ENCODE results near the gene ANKRD30B. TPM values are rescaled to one million over a fixed set of nuclear protein-coding genes. Genes with fewer than 3 reads are reported as not detected.
"Not testable (repeated sequence)": the region's sequence is repeated elsewhere in the genome, so short reads cannot be mapped to it uniquely, and the experiment has no call there.

The ANKRD30B gene, protein sequence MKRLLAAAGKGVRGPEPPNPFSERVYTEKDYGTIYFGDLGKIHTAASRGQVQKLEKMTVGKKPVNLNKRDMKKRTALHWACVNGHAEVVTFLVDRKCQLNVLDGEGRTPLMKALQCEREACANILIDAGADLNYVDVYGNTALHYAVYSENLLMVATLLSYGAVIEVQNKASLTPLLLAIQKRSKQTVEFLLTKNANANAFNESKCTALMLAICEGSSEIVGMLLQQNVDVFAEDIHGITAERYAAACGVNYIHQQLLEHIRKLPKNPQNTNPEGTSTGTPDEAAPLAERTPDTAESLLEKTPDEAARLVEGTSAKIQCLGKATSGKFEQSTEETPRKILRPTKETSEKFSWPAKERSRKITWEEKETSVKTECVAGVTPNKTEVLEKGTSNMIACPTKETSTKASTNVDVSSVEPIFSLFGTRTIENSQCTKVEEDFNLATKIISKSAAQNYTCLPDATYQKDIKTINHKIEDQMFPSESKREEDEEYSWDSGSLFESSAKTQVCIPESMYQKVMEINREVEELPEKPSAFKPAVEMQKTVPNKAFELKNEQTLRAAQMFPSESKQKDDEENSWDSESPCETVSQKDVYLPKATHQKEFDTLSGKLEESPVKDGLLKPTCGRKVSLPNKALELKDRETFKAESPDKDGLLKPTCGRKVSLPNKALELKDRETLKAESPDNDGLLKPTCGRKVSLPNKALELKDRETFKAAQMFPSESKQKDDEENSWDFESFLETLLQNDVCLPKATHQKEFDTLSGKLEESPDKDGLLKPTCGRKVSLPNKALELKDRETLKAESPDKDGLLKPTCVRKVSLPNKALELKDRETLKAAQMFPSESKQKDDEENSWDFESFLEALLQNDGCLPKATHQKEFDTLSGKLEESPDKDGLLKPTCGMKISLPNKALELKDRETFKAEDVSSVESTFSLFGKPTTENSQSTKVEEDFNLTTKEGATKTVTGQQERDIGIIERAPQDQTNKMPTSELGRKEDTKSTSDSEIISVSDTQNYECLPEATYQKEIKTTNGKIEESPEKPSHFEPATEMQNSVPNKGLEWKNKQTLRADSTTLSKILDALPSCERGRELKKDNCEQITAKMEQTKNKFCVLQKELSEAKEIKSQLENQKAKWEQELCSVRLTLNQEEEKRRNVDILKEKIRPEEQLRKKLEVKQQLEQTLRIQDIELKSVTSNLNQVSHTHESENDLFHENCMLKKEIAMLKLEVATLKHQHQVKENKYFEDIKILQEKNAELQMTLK (N-terminal part only)
- not detected in 3 replicates for total RNA-seq

DNA sequence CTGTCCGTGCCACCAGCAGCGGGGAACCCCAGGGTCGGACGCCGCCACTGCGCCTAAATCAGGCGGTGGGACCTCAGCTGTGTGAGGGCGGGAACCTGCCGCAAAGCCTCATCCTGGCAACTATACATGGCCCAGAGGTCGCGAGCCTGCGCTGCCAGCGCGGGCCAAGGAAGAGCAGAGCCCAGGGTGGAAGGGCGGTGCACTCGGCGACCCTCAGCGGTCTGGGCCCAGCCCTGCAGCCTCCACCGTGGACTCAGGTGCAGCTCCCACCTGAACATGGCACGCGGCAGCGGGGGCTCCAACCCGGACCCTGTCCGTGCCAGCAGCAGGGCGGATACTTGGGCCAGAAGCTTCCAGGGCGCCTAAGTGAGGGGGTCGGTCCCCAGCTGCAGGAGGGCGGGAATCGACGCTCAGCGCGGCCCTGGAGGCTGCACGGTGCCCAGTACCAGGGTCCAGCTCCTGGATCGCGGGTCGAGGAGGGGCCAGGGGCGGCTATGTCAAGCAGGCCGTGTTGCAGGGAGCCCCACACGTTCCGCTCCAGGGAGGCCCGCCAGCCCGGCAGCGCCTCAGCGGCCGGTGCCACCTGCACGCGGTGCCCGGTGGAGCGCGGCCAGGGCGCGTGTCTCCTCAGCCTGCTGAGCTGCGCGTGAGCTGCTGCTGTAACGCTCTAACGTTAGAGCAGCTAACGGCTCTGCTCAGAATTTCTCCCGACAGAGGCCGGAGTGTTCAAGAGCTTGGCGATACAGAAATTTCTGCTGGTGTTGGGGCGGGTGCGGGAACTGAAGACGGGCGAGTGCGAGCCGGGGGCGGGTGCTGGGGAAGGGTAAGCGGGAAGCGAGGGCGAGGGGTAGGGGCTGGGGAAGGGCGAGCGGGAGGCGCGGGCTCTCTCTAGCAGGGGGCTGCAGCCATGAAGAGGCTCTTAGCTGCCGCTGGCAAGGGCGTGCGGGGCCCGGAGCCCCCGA, at the start of gene ANKRD30B:
Gene ANKRD30B (plus strand): TSS at position 660 of the 962 bp plus-strand sequence. CDS start 248 bp downstream, at position 908.
- Mint-ChIP-seq H3K27ac (no peak within 1 kb of the TSS), H3K4me3 (no peak within 1 kb of the TSS), H3K4me1 (no peaks in the 10 kb centered on the region), H3K27me3 (ENCODE audit: low read depth) (no peaks in the 10 kb centered on the region), H3K9me3 (peaks cover 23% of the 10 kb centered on the region), H3K36me3 (no peaks in the 10 kb centered on the region)
- DNase-seq (ENCODE audit: low spot score in 2 of 2, unreplicated experiment in 2 of 2) = no peak
- TF ChIP-seq, protein P1, sequence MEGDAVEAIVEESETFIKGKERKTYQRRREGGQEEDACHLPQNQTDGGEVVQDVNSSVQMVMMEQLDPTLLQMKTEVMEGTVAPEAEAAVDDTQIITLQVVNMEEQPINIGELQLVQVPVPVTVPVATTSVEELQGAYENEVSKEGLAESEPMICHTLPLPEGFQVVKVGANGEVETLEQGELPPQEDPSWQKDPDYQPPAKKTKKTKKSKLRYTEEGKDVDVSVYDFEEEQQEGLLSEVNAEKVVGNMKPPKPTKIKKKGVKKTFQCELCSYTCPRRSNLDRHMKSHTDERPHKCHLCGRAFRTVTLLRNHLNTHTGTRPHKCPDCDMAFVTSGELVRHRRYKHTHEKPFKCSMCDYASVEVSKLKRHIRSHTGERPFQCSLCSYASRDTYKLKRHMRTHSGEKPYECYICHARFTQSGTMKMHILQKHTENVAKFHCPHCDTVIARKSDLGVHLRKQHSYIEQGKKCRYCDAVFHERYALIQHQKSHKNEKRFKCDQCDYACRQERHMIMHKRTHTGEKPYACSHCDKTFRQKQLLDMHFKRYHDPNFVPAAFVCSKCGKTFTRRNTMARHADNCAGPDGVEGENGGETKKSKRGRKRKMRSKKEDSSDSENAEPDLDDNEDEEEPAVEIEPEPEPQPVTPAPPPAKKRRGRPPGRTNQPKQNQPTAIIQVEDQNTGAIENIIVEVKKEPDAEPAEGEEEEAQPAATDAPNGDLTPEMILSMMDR (IDR thresholded peaks at IDR 0.05; ENCODE audit: unreplicated experiment) = no peak

DNA sequence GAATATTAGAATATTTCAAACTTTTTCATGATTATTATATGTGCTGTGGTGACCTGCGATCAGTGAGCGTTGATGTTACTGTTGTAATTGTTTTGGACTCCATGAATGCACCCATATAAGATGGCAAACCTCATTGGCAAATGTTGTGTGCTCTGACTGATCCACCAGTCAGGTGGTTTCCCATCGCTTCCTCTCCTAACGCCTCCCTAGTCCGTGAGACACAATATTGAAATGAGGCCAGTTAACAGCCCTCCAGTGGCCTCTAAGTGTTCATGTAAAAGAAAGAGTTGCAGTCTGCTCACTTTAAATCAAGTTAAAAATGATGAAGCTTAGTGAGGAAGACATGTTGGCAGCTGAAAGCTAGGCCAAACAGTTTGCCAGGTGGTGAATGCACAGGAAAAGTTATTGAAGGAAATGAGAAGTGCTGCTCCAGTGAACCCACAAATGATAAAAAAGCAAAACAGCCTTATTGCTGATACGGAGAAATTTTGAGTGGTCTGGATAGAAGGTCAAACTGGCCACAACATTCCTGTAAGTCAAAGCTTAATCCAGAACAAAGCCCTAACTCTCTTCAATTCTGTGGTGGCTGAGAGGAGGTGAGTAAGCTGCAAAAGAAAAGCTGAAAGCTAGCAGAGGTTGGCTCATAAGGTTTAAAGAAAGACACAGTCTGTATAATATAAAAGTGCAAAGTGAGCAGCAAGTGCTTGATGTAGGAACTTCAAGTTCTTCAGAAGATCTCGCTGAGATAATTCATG, 46.5 kb upstream of the ANKRD30B start:
- DNase-seq (ENCODE audit: low spot score in 2 of 2, unreplicated experiment in 2 of 2); H3K27ac Mint-ChIP-seq; H3K4me3 Mint-ChIP-seq; H3K27me3 Mint-ChIP-seq (ENCODE audit: low read depth); H3K36me3 Mint-ChIP-seq; H3K4me1 Mint-ChIP-seq: not testable (repeated sequence)
- H3K9me3 Mint-ChIP-seq = peaks cover 43% of the 10 kb centered on the region

DNA sequence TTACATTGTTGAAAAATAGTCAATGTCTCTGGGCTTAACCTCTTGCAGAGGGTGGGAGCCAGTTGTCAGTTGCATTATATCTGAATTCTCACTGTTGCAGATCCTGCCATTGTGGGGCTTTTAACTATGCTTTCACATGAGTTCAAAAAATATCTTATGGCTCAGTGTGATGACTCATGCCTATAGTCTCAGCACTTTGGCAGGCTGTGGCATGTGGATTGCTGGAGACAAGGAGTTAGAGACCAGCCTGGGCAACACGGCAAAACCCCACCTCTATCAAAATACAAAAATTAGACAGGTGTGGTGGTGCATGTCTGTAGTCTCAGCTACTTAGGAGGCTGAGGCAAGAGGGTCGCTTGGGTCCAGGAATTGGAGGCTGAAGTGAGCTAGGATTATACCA, 38.2 kb upstream of the ANKRD30B start:
- not testable (repeated sequence) for H3K27ac Mint-ChIP-seq; H3K4me1 Mint-ChIP-seq; H3K27me3 Mint-ChIP-seq (ENCODE audit: low read depth); H3K4me3 Mint-ChIP-seq; DNase-seq (ENCODE audit: low spot score in 2 of 2, unreplicated experiment in 2 of 2); H3K36me3 Mint-ChIP-seq
- peaks cover 40% of the 10 kb centered on the region for H3K9me3 Mint-ChIP-seq

DNA sequence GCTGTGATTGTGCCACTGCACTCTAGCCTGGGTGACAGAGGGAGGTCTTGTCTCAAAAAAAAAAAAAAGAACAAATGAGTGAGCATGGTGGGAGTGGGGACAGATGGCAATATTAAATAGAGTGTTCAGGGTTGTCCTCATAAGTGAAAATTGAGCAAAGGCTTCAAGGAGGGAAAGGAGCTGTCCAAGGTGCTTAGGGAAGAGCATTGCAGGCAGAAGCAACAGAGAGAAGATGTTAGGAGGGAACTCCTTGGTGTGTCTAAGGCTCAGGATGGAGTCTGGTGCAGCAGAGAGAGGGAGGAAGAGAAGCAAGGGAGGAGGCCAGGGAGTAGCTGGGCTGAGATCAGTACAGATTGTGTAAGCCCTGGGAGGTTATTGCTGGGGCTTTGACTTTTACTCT, 26.4 kb upstream of the ANKRD30B start:
- H3K27ac Mint-ChIP-seq; H3K36me3 Mint-ChIP-seq; H3K27me3 Mint-ChIP-seq (ENCODE audit: low read depth); H3K4me1 Mint-ChIP-seq; H3K4me3 Mint-ChIP-seq; DNase-seq (ENCODE audit: low spot score in 2 of 2, unreplicated experiment in 2 of 2): not testable (repeated sequence)
- peaks cover 23% of the 10 kb centered on the region for H3K9me3 Mint-ChIP-seq

DNA sequence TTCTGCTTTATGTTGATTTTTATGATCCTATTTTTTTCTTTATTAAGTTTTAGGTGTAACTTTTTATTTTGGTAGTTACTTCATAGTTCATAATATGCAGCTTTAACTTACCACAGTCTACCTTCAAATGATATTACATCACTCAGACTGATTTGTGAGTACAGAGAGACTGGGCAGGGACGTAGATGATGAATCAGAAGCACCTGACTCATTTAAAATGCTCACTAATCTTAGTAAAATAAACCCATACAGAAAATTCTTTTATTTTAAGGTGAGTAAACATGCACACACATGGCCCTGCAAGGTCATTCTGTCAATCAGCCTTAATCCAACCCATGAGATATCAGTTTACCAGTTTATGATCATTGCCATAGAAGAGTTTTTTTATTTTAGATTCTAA, 8.9 kb upstream of the ANKRD30B start:
- H3K36me3 Mint-ChIP-seq, H3K27ac Mint-ChIP-seq: not testable (repeated sequence)
- H3K9me3 Mint-ChIP-seq = peaks cover 40% of the 10 kb centered on the region

DNA sequence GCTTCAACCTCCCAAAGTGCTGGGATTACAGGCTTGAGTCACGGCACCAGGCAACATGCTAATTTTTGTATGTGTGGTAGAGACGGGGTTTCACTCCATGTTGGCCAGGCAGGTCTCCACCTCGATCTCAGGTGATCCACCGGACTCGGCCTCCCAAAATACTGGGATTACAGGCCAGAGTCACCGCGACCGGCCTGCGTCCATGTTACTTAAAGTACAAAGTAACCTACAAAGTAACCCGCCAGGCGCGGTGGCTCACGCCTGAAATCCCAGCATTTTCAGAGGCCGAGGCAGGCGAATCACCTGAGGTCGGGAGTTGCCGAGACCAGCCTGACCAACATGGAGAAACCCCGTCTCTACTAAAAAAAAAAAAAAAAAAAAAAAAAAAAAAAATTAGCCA, 1.1 kb upstream of the ANKRD30B start:
- Mint-ChIP-seq H3K36me3 (no peaks in the 10 kb centered on the region), H3K4me1 (no peaks in the 10 kb centered on the region), H3K4me3 (no peak overlapping the region), H3K27me3 (ENCODE audit: low read depth) (no peaks in the 10 kb centered on the region), H3K27ac (no peak overlapping the region), H3K9me3 (peaks cover 16% of the 10 kb centered on the region)
- no peak for DNase-seq (ENCODE audit: low spot score in 2 of 2, unreplicated experiment in 2 of 2)
- TF ChIP-seq, protein P1 (IDR thresholded peaks at IDR 0.05; ENCODE audit: unreplicated experiment) = no peak

More for the DNA sequence above, 8.9 kb upstream of the ANKRD30B start:
- H3K4me3 Mint-ChIP-seq; H3K4me1 Mint-ChIP-seq; H3K27me3 Mint-ChIP-seq (ENCODE audit: low read depth); DNase-seq (ENCODE audit: low spot score in 2 of 2, unreplicated experiment in 2 of 2): not testable (repeated sequence)

All from mesothelial cell of epicardium (in vitro differentiated cells).